GOT3 (cell line): ENCODE measurements around the gene PNMA8A.

Source experiments
- DNase-seq: peaks from one replicate; lab custom pipeline; 2025; ENCODE audit warnings: mixed read lengths; lab: John Stamatoyannopoulos, UW

PNMA8A gene

GRCh38 chr19:46427518-46428045 is 43.8 kb downstream of the PNMA8A start:
- no peak for DNase-seq

DNA sequence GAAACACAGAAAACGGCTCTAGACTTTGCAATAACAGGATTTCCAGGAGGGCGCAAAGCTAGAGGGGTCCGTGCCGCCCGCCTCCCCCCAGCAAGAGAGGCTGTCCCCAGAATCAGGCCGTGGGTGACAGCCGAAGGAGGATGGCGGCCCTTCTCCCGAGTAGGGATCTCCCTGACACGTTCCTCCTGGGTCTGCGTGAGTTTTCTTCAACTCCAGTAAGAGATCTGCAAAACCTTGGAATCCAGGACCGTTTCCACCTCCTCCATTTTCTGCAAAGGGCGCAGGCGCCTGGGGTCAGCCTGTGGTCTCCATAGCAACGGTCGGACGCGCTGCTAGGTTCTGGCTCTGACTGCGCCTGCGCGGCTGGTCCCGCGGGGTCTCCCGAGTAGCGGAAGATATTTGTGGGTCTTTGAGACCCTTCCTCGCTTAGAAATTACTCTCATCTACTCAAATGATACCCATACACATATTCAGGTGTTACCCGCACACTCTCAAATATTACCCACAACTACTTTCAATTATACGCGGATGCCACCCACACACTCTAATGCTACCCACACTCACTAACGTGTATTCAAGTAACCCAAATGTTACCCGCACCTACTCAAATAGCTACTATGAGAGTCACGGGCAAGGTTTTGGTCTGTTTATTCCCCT is 44.7 kb downstream of the PNMA8A start:
- DNase-seq = no peak

DNA sequence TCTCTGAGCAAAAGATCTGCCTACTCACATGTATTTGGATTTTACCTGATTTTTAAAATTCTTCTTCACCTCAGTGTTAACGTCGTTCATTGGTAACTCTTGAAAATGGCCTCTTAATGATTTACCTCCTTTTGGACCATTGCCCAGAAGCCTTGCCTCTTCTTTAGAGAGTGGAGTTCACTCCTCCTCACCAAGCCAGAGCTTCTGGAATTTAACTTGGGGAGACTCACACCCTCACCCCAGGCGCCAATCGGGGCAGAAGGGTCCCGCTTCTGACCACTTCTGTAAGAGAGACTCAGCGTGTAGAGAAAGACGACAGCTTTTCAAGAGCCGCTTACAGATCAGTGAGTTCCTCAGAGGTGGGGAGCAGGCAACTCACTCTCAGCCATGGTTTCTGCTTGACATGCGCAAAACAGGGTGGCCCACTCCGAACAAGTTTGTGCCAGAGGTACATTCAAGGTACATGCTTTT is 45.3 kb downstream of the PNMA8A start:
- no peak for DNase-seq

GRCh38 chr19:46423188-46423587 is 48.2 kb downstream of the PNMA8A start:
- DNase-seq = no peak

- no peak for DNase-seq
Measured at GRCh38 chr19:46422344-46422743, 49.0 kb downstream of the PNMA8A start.

- DNase-seq = no peak
Measured at GRCh38 chr19:46420056-46420455, 51.3 kb downstream of the PNMA8A start.
